Adrenal gland (tissue), 12 donors: Measurements from ENCODE around the gene CEP76. TPM values are rescaled to one million over a fixed set of nuclear protein-coding genes. Genes with fewer than 3 reads are reported as not detected.

ENCODE experiments used
- DNase-seq, 7 donors: peaks; one replicate each; pipeline ENCODE4 v3.0.0-alpha.2; 2019 to 2020
- H3K27ac ChIP-seq, 5 donors: fragments of 200-600 bp; sonication (generic) in 4 of 5; 1 replicate in 3 of 5; 2 replicates in 2 of 5; pipeline versions ENCODE4 v1.5.1 to v1.8.0; 2016 to 2020; ENCODE audit warnings: mild to moderate bottlenecking in 1 of 5
- H3K27me3 ChIP-seq: fragments of 200-600 bp; 2 replicates; pipeline ENCODE4 v1.8.0; 2021
- H3K36me3 ChIP-seq, 2 donors: fragments of 200-600 bp; replicated peaks in 1 of 2; 1 replicate in 1 of 2; 2 replicates in 1 of 2; pipeline versions ENCODE4 v1.5.1 to v1.8.0; 2018 to 2022
- H3K4me1 ChIP-seq, 2 donors: fragments of 200-600 bp; replicated peaks in 1 of 2; 1 replicate in 1 of 2; 2 replicates in 1 of 2; pipeline versions ENCODE4 v1.5.1 to v1.8.0; 2018 to 2021
- H3K4me3 ChIP-seq, 4 donors: fragments of 200-600 bp; sonication (generic) in 3 of 4; one replicate each; pipeline ENCODE4 v1.5.1; 2016 to 2018
- H3K9me3 ChIP-seq, 3 donors: fragments of 200-600 bp; sonication (generic) in 1 of 3; replicated peaks in 1 of 3; 1 replicate in 2 of 3; 2 replicates in 1 of 3; pipeline versions ENCODE4 v1.5.1 to v1.8.0; 2016 to 2021
- CTCF ChIP-seq, 6 experiments: fragments of 450-650 bp in 4 of 6; fragments of 200-600 bp in 2 of 6; sonication (generic) in 1 of 6; IDR thresholded peaks; 1 replicate in 5 of 6; 2 replicates in 1 of 6; pipeline versions ENCODE4 v1.5.1 to v1.8.0; 2016 to 2021; ENCODE audit warnings: antibody characterized with exemption in 6 of 6, mild to moderate bottlenecking in 2 of 6, moderate library complexity in 1 of 6
- POLR2A ChIP-seq, 2 donors: fragments of 450-650 bp; IDR thresholded peaks; one replicate each; pipeline ENCODE4 v1.6.1; 2017; ENCODE audit warnings: antibody characterized with exemption in 2 of 2, mild to moderate bottlenecking in 2 of 2, moderate library complexity in 1 of 2
- WGBS, 4 donors: extraction: QIAGEN DNeasy Blood & Tissue Kit in 2 of 4; methylation state at CpG; one replicate each; pipeline versions ENCODE4 v1.1.5 to v1.1.7; 2013 to 2017; 5-methylcytosine and 5-hydroxymethylcytosine counted together
- intact Hi-C, 2 donors: fragments of 100-400 bp; cut with DNase I; formaldehyde crosslinking; loops; one replicate each; pipeline versions ENCODE4 v1.14.1 to v1.15.0; 2022 to 2023
- polyA plus RNA-seq, 3 donors: library from polyadenylated mRNA; stranded (reverse); fragments of 200-250 nt in 2 of 3; fragments of 350-450 nt in 1 of 3; fragmentation: Illumina TruSeq in 1 of 3; extraction: RNeasy Lipid Tissue Mini Kit (QIAGEN cat#74804) in 1 of 3; gene quantifications; one replicate each; pipeline ENCODE4 v1.2.3, GENCODE V29; 2013 to 2014
- total RNA-seq, 9 donors: library from RNA; depleted of rRNA in 4 of 9; stranded (reverse); fragments of >200 nt in 4 of 9; fragments of 120-200 nt in 1 of 9; fragmentation: NEBNext Ultra II Directional in 1 of 9; extraction: Animal tissue kit (Norgen Biotek cat#: 25700) in 1 of 9; gene quantifications; one replicate each; pipeline versions ENCODE4 v1.1.0 to v1.2.4, GENCODE V29; 2013 to 2023
- donor health status: healthy with polysubstance abuse.
- donor health status: Bipolar disorder and iron deficiency.
- donor health status: DM: yes; HTN: yes; CAD: no.
- donor health status: DM: no; HTN: no; CAD: no.
- donor health status: DM: no; HTN: no; CAD: no.
- donor health status: DM: yes; HTN: yes; CAD: no.

CEP76 gene
- total and polyA plus RNA-seq, 12 donors = 2.6 to 32.2 (median 7.2) TPM

- H3K36me3 ChIP-seq = peaks cover 0 to 62% of the 10 kb centered on the region in 2 donors
- intact Hi-C loops = no loop called here
Measured at GRCh38 chr18:12722731-12723130, 20.2 kb upstream of the CEP76 start.

GRCh38 chr18:12721495-12722275, 19.2 kb upstream of the CEP76 start:
- Histone ChIP-seq H3K27ac (no peak overlapping the region), H3K27me3 (no peaks in the 10 kb centered on the region), H3K4me1 (no peaks in the 10 kb centered on the region), H3K4me3 (no peak overlapping the region), H3K36me3 (peaks cover 0 to 62% of the 10 kb centered on the region in 2 donors), H3K9me3 (no peaks in the 10 kb centered on the region)
- intact Hi-C loops = no loop called here
- DNase-seq = no peak
- 86 to 93% (median 89%) methylated on average over 5 of the region's 5 CpGs for WGBS, 4 donors
- TF ChIP-seq POLR2A (IDR thresholded peaks at IDR 0.05) = no peak
- TF ChIP-seq CTCF (IDR thresholded peaks at IDR 0.05) = no peak

More at GRCh38 chr18:12722731-12723130, 20.2 kb upstream of the CEP76 start:
- no peak overlapping the region for H3K27ac ChIP-seq
- no peak for TF ChIP-seq CTCF (IDR thresholded peaks at IDR 0.05)
- TF ChIP-seq POLR2A (IDR thresholded peaks at IDR 0.05) = no peak
- H3K4me3 ChIP-seq = no peak overlapping the region
- H3K9me3 ChIP-seq = no peaks in the 10 kb centered on the region
- no peaks in the 10 kb centered on the region for H3K4me1 ChIP-seq
- WGBS, 4 donors = 83 to 99% (median 88%) methylated on average over 6 to 7 of the region's 7 CpGs
- DNase-seq = no peak
- no peaks in the 10 kb centered on the region for H3K27me3 ChIP-seq

GRCh38 chr18:12711446-12711845, 8.9 kb upstream of the CEP76 start:
- Histone ChIP-seq H3K36me3 (peaks cover 0 to 65% of the 10 kb centered on the region in 2 donors), H3K27ac (no peak overlapping the region), H3K9me3 (no peaks in the 10 kb centered on the region), H3K27me3 (no peaks in the 10 kb centered on the region), H3K4me1 (no peaks in the 10 kb centered on the region), H3K4me3 (no peak overlapping the region)
- intact Hi-C loops = no loop called here
- no peak for TF ChIP-seq POLR2A (IDR thresholded peaks at IDR 0.05)
- TF ChIP-seq CTCF (IDR thresholded peaks at IDR 0.05) = no peak
- WGBS, 4 donors = 97 to 99% (median 98%) methylated on average over 5 of the region's 5 CpGs
- no peak for DNase-seq

DNA sequence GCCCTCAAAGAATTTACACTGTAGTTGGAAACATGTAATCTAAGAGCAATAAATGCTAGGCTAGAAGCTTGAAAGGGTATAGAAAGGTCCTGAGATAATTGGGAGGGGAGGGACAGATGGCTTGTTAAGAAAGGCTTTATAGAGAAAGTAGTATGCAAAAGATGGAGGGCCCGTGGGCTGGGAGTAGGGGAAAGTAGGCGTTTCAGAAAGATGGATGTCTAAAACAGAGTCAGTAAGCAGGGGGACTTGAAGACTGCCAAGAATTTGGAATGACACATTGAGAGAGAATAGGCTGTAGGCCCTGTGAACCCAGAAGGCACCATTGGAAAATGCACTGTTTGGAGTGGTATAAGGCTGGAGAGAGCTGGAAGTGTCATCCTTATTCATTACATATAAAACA, 1.1 kb upstream of the CEP76 start:
- H3K27ac ChIP-seq = peak overlapping the region in 3 of 5 donors; percentile 87 to 98 (median 96)
- WGBS, 4 donors = 0 to 3% (median 2%) methylated on average over 2 of the region's 2 CpGs
- H3K4me3 ChIP-seq = peak overlapping the region in 2 of 4 donors; percentile 71 to 94
- H3K4me1 ChIP-seq = peaks cover 11 to 35% of the 10 kb centered on the region in 2 donors
- H3K36me3 ChIP-seq = peaks cover 0 to 19% of the 10 kb centered on the region in 2 donors
- intact Hi-C loops = no loop called here
- H3K9me3 ChIP-seq = no peaks in the 10 kb centered on the region
- TF ChIP-seq CTCF (IDR thresholded peaks at IDR 0.05) (no peak), POLR2A (IDR thresholded peaks at IDR 0.05) (no peak)
- DNase-seq = no peak
- no peaks in the 10 kb centered on the region for H3K27me3 ChIP-seq
